DND-41 (cell line): ENCODE results near the gene TTLL6.

ENCODE experiments used
- CTCF ChIP-seq: IDR thresholded peaks from 2 replicates; pipeline ENCODE4 v1.5.1; 2012; ENCODE audit warnings: borderline replicate concordance, low read length, moderate library complexity, mild to moderate bottlenecking; ENCODE audit not compliant: poor library complexity, severe bottlenecking; ENCODE audit errors: extremely low read depth
- EZH2 ChIP-seq: IDR thresholded peaks from 3 replicates; pipeline ENCODE4 v1.6.1; 2012; ENCODE audit warnings: borderline replicate concordance, low read depth, mild to moderate bottlenecking, moderate library complexity, low read length, inconsistent platforms; ENCODE audit not compliant: severe bottlenecking

GRCh38 chr17:48731355-48731754 lies 85.7 kb downstream of the TTLL6 start:
- TF ChIP-seq CTCF = no peak
- no peak for TF ChIP-seq EZH2
